Thyroid gland (tissue), 4 donors: ENCODE measurements around the gene FBXO3.

Experiments used
- POLR2A ChIP-seq, 2 donors: fragments of 450-650 bp; IDR thresholded peaks; one replicate each; pipeline ENCODE4 v1.6.1; 2017; ENCODE audit warnings: antibody characterized with exemption in 2 of 2, mild to moderate bottlenecking in 2 of 2, moderate library complexity in 1 of 2
- TF ChIP-seq, protein P1 (sequence below), 6 experiments: fragments of 200-600 bp in 3 of 6; fragments of 450-650 bp in 3 of 6; sonication (generic) in 3 of 6; IDR thresholded peaks; one replicate each; pipeline ENCODE4 v1.5.1; 2016 to 2019; ENCODE audit warnings: antibody characterized with exemption in 6 of 6, mild to moderate bottlenecking in 2 of 6, inconsistent platforms in 1 of 6, moderate library complexity in 1 of 6

GRCh38 chr11:33706546-33706945 lies 67.8 kb downstream of the FBXO3 start:
- TF ChIP-seq, protein P1, sequence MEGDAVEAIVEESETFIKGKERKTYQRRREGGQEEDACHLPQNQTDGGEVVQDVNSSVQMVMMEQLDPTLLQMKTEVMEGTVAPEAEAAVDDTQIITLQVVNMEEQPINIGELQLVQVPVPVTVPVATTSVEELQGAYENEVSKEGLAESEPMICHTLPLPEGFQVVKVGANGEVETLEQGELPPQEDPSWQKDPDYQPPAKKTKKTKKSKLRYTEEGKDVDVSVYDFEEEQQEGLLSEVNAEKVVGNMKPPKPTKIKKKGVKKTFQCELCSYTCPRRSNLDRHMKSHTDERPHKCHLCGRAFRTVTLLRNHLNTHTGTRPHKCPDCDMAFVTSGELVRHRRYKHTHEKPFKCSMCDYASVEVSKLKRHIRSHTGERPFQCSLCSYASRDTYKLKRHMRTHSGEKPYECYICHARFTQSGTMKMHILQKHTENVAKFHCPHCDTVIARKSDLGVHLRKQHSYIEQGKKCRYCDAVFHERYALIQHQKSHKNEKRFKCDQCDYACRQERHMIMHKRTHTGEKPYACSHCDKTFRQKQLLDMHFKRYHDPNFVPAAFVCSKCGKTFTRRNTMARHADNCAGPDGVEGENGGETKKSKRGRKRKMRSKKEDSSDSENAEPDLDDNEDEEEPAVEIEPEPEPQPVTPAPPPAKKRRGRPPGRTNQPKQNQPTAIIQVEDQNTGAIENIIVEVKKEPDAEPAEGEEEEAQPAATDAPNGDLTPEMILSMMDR (IDR thresholded peaks at IDR 0.05) = no peak
- no peak for TF ChIP-seq POLR2A (IDR thresholded peaks at IDR 0.05)
